ENCODE data around the gene ABLIM2. TPM values are rescaled to one million over a fixed set of nuclear protein-coding genes. Genes with fewer than 3 reads are reported as not detected.
A peak's percentile ranks its signal among the peaks of the same experiment; 100 is the strongest.

The ABLIM2 gene
- polyA plus RNA-seq (ENCODE audit: insufficient read length), result 16.0 TPM

DNA sequence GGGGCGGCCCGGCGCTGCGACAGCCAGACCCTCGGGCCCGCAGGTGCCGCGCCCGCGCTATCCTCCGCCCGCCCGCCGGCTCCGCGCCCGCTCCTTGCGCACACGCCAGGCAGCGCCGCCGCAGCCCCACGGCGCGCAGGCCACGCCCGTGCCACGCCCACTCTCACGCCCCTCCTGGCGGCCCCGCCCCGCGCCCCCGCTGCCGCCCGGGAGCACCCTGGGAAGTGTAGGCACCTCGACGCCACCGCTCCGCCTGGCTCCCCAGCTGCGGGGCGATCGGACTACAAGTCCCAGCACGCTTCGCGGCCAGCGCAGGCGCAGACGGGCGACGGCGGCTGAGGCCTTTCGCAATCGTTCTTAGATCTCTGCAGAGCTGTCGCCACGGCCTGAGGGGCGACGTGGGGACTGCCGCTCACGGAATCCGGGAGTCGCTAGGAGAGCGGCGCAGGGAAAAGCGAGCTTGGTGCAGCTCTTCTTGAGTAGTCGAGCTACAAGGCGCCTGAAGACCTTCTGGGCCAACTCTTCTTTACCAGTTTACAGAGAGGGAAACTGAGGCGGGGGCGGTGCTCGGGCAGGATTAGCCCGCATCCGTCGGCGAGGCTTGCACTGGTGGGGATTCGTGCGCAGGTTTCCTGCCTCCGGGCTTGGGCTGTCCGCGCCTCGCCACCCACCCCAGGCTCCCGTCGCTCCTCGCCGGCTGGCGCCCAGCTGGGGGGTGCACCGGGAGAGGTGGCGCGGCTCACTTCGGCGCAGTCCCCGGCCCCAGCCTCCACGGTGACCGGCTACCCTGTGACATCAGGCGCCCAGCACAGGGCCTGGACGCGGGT is at the start of gene ABLIM2:
TSS of gene ABLIM2 (minus strand) at position 104 of the 827 bp plus-strand sequence. CDS start 124 bp downstream, outside the sequence.
- DNase-seq, result peak; percentile 98

DNA sequence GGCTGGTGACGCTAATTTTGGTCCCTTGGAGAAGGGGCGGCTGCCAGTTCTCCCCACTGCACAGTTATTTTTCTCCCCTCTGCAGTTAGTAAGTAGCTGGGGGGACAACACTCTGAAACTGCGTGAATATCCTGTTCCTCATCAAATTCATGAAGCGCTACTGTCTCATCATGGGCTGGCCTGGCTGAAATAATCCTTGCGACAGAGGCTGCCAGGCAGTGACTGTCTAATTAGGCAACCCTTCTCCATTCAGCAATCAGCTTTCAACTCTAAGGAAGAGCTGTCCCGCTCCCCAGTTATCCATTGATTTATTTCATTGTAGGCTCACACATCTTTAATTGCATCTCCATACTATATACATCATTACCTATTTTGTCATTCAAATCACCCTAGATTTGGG is 48.7 kb upstream of the ABLIM2 start:
- DNase-seq, result no peak

DNA sequence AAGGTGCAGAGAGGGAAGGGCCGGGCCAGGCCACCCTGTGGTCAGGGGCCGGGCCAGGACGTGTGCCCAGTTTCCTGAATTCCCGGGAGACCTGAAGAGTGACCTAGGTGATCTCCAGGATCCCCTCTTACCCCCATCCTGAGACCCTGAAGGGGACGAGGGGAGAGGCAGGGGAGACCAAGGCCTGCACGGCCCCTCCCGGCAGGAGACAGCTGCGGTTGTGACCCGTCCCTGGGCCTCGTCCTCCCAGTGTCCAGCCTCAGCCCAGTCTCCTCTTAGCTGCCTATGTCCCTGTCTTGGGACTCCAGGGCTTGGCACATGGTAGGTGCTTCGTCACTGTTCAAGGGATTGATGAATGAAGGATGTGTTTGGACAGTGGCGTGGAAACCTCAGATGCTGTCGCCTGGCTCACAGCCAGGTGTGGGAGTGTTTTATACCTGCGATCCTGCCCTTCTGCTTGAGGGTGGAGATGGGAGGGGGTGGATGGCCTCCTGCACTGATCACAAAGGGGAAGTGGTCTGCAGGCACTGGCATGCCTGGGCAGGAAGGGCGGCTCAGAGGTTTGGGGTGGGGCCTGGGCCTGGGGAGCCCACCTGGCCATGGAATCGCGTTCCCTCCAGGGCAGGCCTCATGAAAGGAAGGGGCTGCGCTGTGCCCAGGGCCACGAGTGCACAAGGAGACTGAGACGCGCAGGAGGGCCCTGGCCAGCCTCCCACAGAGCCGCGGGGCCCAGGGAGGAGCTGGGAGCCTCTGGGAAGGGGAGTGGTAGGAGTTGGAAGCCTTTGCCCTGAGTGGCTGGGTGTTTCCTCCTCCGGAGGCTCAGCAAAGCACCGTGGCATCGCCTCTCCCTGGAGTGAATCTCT is 47.4 kb upstream of the ABLIM2 start:
- no peak for DNase-seq

DNA sequence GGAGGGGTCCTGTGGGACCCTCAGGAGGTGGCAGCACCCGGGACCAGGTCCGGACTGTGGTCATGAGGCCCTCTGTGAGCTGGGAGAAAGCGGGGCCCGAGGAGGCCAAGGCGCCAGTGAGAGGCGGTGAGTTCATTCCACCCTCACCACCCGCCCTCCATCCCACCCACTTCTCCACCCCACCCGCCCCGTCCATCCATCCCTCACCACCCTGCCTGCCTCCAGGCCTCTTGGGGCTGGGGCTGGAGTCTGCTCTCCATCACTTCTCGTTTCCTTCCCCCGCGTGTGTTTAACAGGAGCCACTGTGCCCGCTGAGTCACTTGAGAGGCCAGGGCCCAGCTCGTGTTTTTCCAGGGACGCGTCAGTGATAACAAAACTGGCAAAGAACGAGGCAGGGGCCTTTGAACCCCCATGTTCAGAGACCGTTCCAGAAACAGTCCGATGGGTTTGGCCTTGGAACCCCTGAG is 46.7 kb upstream of the ABLIM2 start:
- DNase-seq, result no peak

DNA sequence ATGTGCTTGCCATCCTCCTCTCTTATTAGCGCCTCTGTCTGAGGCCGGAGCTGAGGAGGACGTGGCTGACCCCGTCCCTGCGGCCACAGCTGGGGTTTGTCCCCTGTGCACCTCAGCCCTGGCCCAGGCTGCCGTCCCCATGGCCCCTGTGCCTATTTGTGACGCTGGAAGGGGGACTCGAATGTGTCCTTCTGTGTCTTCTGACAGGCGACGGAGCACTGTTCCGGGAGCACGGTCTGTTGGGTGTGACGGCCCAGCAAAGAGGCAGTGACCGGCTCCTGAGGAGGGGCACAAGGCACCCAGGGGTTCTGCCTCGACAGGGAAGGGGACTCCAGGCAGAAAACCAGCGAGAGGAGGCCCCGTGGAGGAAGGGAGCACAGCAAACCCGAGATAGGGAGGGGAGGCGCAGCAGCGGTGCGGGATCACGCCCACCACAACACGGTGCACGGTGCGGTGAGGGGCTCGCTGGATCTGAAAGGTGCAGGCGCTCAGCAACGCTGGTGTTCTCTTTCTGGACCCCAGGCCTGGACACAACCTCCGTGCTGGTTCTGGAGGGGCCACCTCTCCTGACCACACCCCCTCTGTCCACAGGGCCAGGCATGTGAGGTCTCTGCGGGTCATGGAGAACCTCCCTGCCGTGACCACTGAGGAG is 46.1 kb upstream of the ABLIM2 start:
- no peak for DNase-seq

DNA sequence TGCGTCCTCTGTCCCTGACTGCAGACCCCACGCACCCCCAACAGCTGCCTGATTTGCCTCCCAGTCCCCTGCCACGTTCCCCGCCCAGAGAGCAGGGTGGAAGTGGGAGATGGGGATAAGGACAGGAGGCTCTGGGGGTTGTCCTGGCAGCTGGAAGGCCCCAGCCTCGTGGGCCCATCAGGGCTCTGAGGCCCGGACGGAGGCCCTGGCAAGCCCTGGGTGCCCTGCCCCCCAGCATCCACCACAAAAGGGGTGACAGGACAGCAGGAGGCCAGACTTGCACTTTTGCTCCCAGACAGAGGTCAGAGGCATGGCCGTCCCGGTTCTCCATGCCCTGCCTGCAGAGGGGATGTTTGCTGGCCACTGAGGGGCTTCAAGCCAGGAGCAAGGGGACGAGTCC is 45.2 kb upstream of the ABLIM2 start:
- DNase-seq, result no peak

DNA sequence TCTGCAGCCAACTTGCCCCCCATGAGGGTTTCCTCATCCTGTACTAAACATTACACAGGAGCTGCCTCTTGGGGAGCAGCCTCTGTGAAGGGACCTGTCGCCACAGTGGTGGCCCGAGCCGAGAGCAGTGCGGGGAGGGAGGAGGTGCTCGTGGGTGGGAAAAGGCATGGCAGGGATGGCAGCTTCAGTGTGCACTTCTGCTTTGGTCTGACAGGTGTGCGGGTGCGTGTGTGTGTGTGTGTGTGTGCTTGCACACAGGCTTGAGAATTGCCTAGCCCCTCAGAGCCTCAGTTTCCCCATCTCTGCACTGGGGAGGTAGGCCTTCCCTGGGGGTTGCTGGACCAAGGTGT is 44.4 kb upstream of the ABLIM2 start:
- DNase-seq, result no peak

DNA sequence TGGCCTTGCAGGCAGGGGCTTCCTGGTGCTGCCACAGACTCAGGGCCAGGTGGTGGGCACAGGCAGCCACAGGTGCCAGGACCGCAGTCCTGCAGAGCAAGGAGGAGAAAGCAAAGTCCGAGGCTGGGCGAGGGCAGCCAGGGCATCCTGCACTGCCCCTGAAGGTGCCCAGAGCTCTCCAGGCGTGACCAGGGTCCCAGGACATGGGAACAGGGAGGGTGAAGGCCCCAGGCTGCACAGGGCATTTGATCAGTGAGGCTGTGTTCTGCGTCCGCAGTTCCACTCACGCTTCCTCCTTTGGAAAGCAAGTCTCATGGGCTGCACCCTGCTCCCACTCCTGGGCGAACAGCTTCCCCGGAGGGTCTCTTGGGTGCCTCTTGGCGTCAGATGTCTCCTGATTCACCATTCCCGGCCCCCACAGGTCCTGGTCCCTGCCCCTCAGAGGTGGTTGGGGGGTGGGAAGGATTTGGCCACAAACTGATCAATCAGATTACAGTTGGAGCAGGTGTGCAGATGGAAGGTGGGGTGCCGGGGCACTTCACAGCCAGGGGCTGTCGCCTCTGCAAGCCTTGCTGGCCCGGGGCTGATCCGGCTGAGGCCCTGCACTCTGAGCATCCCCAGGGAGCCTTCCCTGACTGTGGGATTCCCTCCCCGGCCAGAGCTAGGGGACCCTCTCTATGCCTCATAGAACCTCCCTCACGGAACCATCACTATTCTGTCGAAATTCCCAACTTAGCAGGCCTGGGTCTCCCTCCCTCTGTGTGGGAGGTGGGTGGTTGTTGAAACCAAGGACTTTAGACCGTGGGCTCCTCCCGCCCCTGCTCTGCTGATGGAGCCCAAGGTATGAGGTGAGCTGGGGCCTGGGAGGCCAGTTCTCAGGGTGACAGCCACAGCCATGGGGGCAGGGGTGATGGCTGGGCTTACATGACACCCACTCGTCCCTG is 43.8 kb upstream of the ABLIM2 start:
- no peak for DNase-seq

DNA sequence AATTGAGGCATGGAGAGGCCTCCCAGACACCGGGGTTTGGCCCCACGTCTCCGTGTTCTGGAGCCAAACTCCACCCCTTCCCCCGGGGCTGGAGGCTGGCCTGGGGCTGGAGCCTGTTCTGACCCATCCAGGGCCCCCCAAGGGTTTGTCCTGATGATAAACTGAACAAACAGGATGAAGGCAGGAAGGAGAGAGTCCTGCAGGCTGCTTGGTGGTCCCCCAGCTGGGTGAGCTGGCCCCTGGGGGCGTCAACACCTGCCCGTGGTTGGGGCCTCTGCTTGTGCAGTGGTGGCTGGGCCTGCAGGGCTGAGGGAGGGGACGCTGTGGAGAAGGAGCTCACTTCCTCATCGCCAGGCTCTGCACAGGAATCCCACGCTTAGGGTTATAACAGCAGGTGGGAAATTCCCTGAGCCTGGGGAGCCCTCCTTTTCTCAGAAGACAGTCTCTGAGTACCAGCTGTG is 42.7 kb upstream of the ABLIM2 start:
- no peak for DNase-seq

DNA sequence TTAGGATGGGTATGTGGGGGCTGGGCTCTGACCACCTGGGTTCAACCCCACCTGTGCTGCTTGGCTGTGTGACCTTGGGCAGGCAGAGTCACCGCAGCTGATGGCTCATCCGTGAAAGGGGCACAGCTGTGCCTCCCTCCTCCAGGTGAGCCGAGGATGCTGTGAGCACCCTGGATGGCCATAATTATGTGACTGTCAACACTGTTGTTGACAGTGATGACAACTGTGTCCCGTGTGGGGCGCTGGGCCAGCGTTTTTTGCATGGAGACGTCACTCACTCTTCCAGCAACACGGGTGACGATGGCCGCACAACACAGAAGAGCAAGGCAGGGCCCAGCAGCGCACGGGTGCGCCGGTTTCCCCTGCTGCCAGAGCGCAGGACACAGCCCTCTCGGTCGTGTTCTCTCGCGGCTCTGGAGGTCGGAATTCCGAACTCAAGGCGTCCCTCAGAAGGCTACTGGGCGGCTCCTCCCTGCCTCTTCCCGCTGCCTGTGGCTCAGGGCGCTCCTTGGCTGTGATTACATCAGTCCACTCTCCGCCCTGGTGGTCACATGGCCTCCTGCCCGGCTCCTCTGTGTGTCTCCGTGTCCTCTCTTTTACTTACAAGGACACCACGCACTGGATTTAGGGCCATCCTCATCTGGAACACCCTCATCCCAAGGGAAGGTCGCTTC is 41.8 kb upstream of the ABLIM2 start:
- DNase-seq, result peak; percentile 47

DNA sequence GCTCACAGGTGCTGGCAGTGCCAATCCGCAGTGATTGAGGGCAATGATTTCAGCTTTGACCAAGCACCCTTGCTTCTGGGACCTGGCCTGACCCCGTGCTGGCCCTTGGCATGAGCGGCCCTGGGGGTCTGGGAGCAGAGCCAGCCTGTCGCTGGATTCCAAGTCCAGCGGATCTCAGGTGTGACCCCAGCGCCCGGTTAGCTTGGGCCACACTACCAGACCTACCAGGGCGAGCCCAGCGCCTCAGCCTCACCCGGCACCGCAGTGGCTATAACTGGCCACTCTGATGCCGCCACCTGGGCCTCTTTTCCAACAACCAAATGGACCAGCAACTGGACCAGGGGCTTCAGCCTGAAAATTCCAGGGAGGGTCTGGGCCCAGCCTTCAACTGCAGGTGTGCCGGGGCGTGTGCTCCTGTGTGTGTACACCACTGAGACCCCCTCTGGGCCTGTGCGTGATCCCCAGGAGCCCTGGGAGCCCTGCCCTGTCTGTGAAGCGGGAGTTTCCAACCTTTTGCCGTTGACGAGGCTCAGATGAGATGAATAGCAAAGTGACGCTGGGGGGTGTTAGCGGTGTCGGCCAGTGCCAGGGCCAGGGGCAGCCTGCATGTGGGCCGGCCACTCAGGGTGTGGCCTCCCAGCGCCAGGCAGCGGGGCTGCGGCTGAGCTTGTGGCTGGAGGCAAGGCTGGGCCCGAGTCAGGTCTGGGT is 41.1 kb upstream of the ABLIM2 start:
- DNase-seq, result no peak

DNA sequence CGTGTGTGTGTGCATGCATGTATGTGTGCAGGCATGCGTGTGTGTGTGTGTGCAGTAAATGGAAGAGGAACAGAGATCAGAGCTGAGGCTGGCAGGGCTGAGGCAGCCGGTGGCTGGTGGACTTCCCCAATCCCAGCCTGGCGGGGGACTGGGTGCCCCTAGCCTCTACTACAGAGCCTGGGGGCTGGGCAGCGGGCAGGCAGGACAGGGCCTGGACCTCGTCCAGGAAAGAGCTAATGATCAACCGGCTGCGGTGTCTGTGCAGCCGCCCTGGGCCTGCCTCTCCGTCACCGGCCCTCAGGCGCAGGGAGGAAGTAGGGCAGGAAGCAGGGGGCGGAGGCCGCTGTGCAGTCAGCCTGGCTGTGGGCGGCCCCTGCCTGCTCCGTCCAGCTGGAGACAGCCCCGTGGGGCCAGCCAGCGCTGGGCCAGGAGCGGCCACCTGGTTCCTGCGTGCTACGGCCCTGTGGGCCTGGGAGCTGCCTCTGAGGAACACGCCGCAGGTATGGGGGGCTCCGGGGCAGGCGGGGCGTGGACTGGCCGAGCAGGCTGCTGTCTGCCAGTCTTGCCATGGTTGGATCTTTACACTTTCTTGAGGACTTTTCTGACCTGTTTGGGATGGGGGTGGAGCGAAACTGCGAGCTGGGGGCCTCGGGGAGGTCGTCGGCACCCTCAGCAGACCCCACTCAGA is 40.4 kb upstream of the ABLIM2 start, which contains the start of gene SH3TC1:
TSS of gene SH3TC1 (plus strand) at position 385 of the 688 bp plus-strand sequence. CDS start 5,905 bp downstream, outside the sequence.
- peak; percentile 88 for DNase-seq

DNA sequence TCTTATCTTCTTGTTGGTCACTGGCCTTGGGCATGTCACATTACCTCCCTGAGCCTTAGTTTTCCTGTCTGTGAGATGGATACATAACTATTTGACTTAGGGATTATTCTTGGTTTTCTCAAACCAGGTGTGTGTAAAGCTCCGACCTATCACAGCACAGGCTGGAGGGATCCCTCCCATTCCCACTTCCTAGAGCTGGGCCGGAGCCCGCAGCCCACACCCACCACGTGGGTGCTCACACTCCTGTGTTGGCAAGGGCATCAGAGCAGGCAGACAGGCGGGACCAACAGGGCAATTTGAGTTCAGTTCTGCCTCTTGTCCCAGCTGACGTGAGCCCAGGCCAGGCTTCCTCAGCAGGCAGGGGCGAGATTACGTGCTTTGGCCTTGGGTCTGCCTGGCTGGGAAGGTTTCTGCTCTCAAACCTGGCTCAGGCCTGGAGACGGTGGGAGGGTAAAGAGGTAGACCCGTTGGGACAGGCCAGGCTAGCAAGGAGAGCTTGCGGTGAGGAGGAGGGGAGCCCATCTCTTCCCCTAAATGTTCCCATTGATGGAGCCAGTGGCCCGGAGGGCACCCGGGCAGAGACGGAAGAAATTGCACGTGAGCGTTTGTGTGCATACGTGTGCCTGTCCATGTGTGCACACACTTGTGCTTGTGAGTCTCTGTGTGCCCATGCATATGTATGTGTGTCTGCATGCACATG is 39.7 kb upstream of the ABLIM2 start:
- DNase-seq, result no peak

DNA sequence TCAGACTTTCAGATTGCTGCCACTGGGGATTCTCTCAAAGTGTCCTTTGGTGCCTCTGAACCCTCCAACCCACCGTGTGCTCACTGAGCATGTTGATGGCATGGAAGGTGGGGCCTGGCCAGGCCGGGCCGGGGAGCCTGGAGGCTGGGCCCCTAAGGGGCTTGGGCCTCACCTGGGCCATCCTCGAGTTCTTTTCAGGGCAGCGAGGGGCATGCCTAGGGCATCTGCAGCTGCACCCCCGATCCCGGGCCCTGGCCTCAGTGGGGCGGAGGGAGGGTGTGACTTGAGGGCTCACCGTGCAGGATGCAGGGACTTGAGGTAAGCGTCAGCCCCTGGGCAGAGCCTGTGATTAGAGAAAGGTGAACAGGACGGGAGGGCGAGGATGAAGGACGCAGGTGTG is 38.9 kb upstream of the ABLIM2 start:
- no peak for DNase-seq

DNA sequence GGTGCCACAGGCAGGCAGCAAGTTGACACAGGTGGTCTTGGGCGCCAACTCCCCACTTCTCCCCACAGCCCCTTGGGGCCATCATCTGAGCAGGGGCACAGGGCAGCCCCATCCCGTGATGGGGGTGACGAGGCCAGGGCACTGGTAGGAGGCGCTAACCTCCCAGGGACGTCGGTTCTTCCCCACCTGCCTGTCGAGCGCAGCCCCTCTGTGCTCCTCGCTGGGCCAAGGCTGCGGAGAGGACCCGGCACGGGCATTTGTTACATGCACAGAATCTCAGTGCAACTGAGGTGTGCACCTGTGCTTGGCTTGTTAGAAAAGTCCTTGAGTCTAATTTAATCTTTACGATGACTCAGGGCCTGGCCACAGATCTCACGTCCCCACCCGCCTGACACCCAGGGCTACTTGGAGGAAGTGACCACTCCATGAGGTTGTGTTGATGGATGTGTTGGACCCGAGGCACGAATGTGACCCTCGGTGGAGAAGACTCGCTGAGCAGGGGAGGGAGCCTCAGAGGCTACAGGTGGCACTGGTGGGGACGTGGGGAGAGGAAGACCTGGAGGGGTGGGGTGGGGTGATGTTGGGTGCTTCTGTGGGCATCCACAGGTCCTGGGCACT is 37.3 kb upstream of the ABLIM2 start:
- no peak for DNase-seq

DNA sequence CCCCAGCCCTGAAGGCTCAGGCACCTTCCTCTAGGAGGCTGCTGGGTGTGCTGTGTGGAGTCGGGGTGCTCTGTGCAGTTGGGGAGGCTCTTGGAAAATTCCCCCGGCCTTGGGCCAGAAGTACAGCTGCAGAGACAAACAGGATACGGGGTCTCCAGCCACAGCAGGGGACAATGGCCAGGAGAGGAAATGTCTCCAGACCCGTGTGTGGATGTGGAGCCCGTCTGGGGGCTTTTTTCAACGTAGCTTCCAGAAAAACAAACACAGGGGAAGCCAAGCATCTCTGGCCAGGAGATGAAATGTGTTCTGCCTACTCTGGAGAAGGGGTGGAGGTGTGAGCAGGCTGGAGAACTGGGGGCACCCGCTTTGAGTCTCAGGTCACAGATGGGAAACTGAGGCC is 36.8 kb upstream of the ABLIM2 start:
- no peak for DNase-seq

DNA sequence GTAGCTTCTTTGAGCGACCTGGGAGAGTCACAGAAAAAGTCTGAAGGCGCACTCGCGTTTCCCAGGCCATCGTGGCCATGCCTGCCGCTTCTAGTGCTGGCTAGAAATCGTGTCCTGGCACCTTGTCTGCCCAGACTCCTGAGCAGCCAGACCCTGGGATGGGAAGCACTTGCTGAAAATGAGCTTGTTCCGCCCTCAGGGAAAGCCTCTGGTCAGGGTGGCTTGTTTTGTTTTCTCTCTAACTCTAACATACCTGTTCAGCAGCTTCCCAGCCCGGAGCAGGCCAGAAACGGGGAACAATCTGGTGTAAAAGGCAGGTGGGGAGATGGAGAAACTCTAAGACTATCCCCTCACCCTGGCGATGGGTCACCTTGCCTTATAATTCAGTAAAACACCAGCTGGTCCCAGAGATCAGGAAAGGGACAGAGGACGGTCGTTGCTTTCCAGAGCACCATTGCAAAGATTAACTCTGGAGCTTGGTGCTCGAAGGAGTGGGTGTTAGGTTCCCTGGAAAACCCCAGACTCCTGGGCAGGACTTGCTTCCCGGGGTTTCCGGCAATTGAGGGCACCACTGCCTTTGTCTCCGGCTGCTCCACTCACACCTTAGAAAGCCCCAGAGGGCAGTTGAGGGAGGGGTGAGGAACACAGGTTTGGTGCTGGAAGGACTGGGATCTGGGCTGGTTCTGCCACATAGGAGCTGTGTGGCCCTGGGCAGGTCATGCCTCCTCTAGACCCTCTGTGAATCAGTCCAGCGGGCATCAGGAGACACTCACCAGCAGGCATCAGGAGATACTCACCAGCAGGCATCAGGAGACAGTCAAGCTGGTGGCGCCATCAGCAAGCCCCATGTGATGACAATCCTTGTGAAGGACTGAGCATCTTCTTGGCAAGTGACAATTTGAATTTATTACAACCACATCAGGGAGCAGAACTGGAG is 36.0 kb upstream of the ABLIM2 start:
- DNase-seq, result no peak

Measured in hindlimb muscle (tissue), 1 donor.